H1 (cell line): Measurements from ENCODE around the gene ADNP. TPM values are rescaled to one million over a fixed set of nuclear protein-coding genes. Genes with fewer than 3 reads are reported as not detected.

Experiments used
- BCL11A ChIP-seq, 2 experiments: IDR thresholded peaks; one replicate each; pipeline ENCODE4 v1.6.1; 2011; ENCODE audit warnings: low read depth in 2 of 2, low read length in 2 of 2, mild to moderate bottlenecking in 2 of 2
- CHD7 ChIP-seq: fragments of 300-600 bp; sonication (generic); IDR thresholded peaks from 2 replicates; pipeline ENCODE4 v1.7.1; 2012; ENCODE audit warnings: low read length, moderate library complexity, mild to moderate bottlenecking, inconsistent platforms; ENCODE audit not compliant: insufficient replicate concordance
- JUND ChIP-seq: IDR thresholded peaks from 2 replicates; pipeline ENCODE4 v1.6.1; 2011; ENCODE audit warnings: mild to moderate bottlenecking, improper control_type of control experiment, low read length
- KDM4A ChIP-seq: IDR thresholded peaks from one replicate; pipeline ENCODE4 v1.7.1; 2012; ENCODE audit warnings: low read depth, mild to moderate bottlenecking, moderate library complexity, low read length, inconsistent platforms; ENCODE audit not compliant: severe bottlenecking
- RFX5 ChIP-seq: IDR thresholded peaks from 2 replicates; pipeline ENCODE4 v1.6.1; 2011; ENCODE audit warnings: low read depth, low read length, improper control_type of control experiment, borderline replicate concordance
- RNF2 ChIP-seq: fragments of 200-900, 300-1000 bp; sonication (generic); IDR thresholded peaks from 2 replicates; pipeline ENCODE4 v1.7.1; 2016; ENCODE audit warnings: borderline replicate concordance, low read depth, mild to moderate bottlenecking, antibody characterized with exemption, low read length; ENCODE audit not compliant: poor library complexity, severe bottlenecking; ENCODE audit errors: missing control alignments
- SIX5 ChIP-seq: IDR thresholded peaks from 2 replicates; pipeline ENCODE4 v1.6.1; 2011; ENCODE audit warnings: mild to moderate bottlenecking, low read depth, low read length
- SP1 ChIP-seq: IDR thresholded peaks from 2 replicates; pipeline ENCODE4 v1.6.1; 2011; ENCODE audit warnings: low read depth, low read length
- SP2 ChIP-seq: IDR thresholded peaks from 2 replicates; pipeline ENCODE4 v1.6.1; 2012; ENCODE audit warnings: mild to moderate bottlenecking, low read length, inconsistent platforms
- SP4 ChIP-seq: IDR thresholded peaks from 2 replicates; pipeline ENCODE4 v1.6.1; 2012; ENCODE audit warnings: low read length, inconsistent platforms
- polyA plus RNA-seq, 7 experiments: library from polyadenylated mRNA; depleted of rRNA in 3 of 7; stranded (reverse) in 5 of 7; unstranded in 2 of 7; fragments of >200 nt in 5 of 7; fragments of 200-250 nt in 2 of 7; gene quantifications; 1 replicate in 5 of 7; 2 replicates in 1 of 7; 4 replicates in 1 of 7; pipeline versions ENCODE4 v1.2.1 to v1.2.3, GENCODE V29; 2011 to 2013; ENCODE audit warnings: missing spikeins in 2 of 7, mixed read lengths in 2 of 7
- total RNA-seq: library from RNA; stranded (reverse); fragmentation: NEBNext Ultra II Directional; extraction: Animal tissue kit (Norgen Biotek cat#: 25700); gene quantifications from 2 replicates; pipeline ENCODE4 v1.2.1, GENCODE V29; 2021

Gene ADNP
- total and polyA plus RNA-seq, 2 of the 8 experiments (the other 6 are each of a cell fraction or from before 2014, with no cell fraction given): 31.6 to 123 TPM

- TF ChIP-seq CHD7 (no peak), JUND (no peak), SP1 (no peak), BCL11A (IDR thresholded peaks at IDR 0.05; ENCODE audit: low read depth in 2 of 2, low read length in 2 of 2) (no peak), KDM4A (no peak), RFX5 (no peak), SIX5 (no peak), SP2 (no peak), RNF2 (no peak), SP4 (no peak)
Observed at GRCh38 chr20:50977066-50978021, 46.1 kb upstream of the ADNP start (continued).
